ENCODE data around the gene TSN. TPM values are rescaled to one million over a fixed set of nuclear protein-coding genes. Genes with fewer than 3 reads are reported as not detected.

Gene TSN
- polyA plus RNA-seq, 1 donor (not counting 4 experiments of a cell fraction or from before 2014, with no cell fraction given): 78.4 TPM

Other genes with a start within 250 kb of the TSN start
- gene RNU4ATAC, start 224.8 kb upstream of the TSN start, polyA plus RNA-seq: not detected in 3 replicates
- gene CLASP1, start 106.2 kb upstream of the TSN start, polyA plus RNA-seq: 11.1 to 16.7 TPM (median 16.3 TPM) in 3 replicates
- gene NIFK, start 18.8 kb upstream of the TSN start, polyA plus RNA-seq: 34.8 to 60.4 TPM (median 39.4 TPM) in 3 replicates

Measured in keratinocyte (primary cell).